ENCODE data around the gene ZNF780B. TPM values are rescaled to one million over a fixed set of nuclear protein-coding genes. Genes with fewer than 3 reads are reported as not detected.

ZNF780B gene
- total and polyA plus RNA-seq, 2 experiments from 2014 or later = 3.1 to 11.5 TPM

- 94% methylated on average over 1 of the region's 1 CpG for WGBS (ENCODE audit: low lambda C conversion rate, missing lambda C conversion rate)
These were observed 45.8 kb upstream of the ZNF780B start for GRCh38 chr19:40101813-40102212.

GRCh38 chr19:40093416-40093815, 37.4 kb upstream of the ZNF780B start:
- Histone ChIP-seq H3K27ac (no peak overlapping the region), H3K4me1 (ENCODE audit: insufficient read depth) (peaks cover 8% of the 10 kb centered on the region), H3K79me2 (peaks cover 16% of the 10 kb centered on the region), H3K4me2 (no peak overlapping the region), H3K9me2 (replicated peaks; ENCODE audit: insufficient read depth) (no peaks in the 10 kb centered on the region), H3K4me3 (no peak overlapping the region), H2AFZ (no peak overlapping the region), H4K20me1 (ENCODE audit: insufficient read depth, poor library complexity, severe bottlenecking) (no peaks in the 10 kb centered on the region), H3K27me3 (no peaks in the 10 kb centered on the region), H3K9me3 (ENCODE audit: low read depth) (no peaks in the 10 kb centered on the region), H3K36me3 (replicated peaks; ENCODE audit: insufficient read depth, low read depth) (no peaks in the 10 kb centered on the region)
- TF ChIP-seq EZH2phosphoT487 (IDR thresholded peaks at IDR 0.05; ENCODE audit: low read depth, severe bottlenecking, unreplicated experiment) = no peak
- TF ChIP-seq CTCF (IDR thresholded peaks at IDR 0.05; ENCODE audit: poor library complexity) = no peak
- TF ChIP-seq EZH2 (IDR thresholded peaks at IDR 0.05; ENCODE audit: borderline replicate concordance) = no peak
- 97% methylated on average over 1 of the region's 1 CpG for WGBS (ENCODE audit: low lambda C conversion rate, missing lambda C conversion rate)
- no peak for DNase-seq (ENCODE audit: low spot score)

More at GRCh38 chr19:40101813-40102212, 45.8 kb upstream of the ZNF780B start:
- Histone ChIP-seq H3K9me2 (replicated peaks; ENCODE audit: insufficient read depth) (no peaks in the 10 kb centered on the region), H3K79me2 (no peaks in the 10 kb centered on the region), H3K36me3 (replicated peaks; ENCODE audit: insufficient read depth, low read depth) (no peaks in the 10 kb centered on the region), H3K9me3 (ENCODE audit: low read depth) (no peaks in the 10 kb centered on the region), H3K27me3 (no peaks in the 10 kb centered on the region), H4K20me1 (ENCODE audit: insufficient read depth, poor library complexity, severe bottlenecking) (no peaks in the 10 kb centered on the region), H2AFZ (no peak overlapping the region), H3K27ac (no peak overlapping the region), H3K4me2 (no peak overlapping the region), H3K4me3 (no peak overlapping the region), H3K4me1 (ENCODE audit: insufficient read depth) (no peaks in the 10 kb centered on the region)
- no peak for DNase-seq (ENCODE audit: low spot score)
- TF ChIP-seq CTCF (IDR thresholded peaks at IDR 0.05; ENCODE audit: poor library complexity) = no peak
- no peak for TF ChIP-seq EZH2phosphoT487 (IDR thresholded peaks at IDR 0.05; ENCODE audit: low read depth, severe bottlenecking, unreplicated experiment)
- no peak for TF ChIP-seq EZH2 (IDR thresholded peaks at IDR 0.05; ENCODE audit: borderline replicate concordance)

GRCh38 chr19:40091205-40092129, 35.4 kb upstream of the ZNF780B start:
- Histone ChIP-seq H2AFZ (peak overlapping the region; percentile 97), H3K79me2 (peaks cover 36% of the 10 kb centered on the region), H3K4me2 (peak overlapping the region; percentile 79), H3K27me3 (no peaks in the 10 kb centered on the region), H3K4me1 (ENCODE audit: insufficient read depth) (peaks cover 8% of the 10 kb centered on the region), H3K4me3 (peak overlapping the region; percentile 62), H3K9me3 (ENCODE audit: low read depth) (no peaks in the 10 kb centered on the region), H4K20me1 (ENCODE audit: insufficient read depth, poor library complexity, severe bottlenecking) (peaks cover 3% of the 10 kb centered on the region), H3K9me2 (replicated peaks; ENCODE audit: insufficient read depth) (no peaks in the 10 kb centered on the region), H3K36me3 (replicated peaks; ENCODE audit: insufficient read depth, low read depth) (no peaks in the 10 kb centered on the region), H3K27ac (peak overlapping the region; percentile 98)
- no peak for DNase-seq (ENCODE audit: low spot score)
- WGBS (ENCODE audit: low lambda C conversion rate, missing lambda C conversion rate) = 51% methylated on average over 10 of the region's 10 CpGs
- TF ChIP-seq EZH2phosphoT487 (IDR thresholded peaks at IDR 0.05; ENCODE audit: low read depth, severe bottlenecking, unreplicated experiment) = no peak
- no peak for TF ChIP-seq EZH2 (IDR thresholded peaks at IDR 0.05; ENCODE audit: borderline replicate concordance)
- no peak for TF ChIP-seq CTCF (IDR thresholded peaks at IDR 0.05; ENCODE audit: poor library complexity)

All from hepatocyte (in vitro differentiated cells).